ENCODE data around the gene IFIT5.

DNA sequence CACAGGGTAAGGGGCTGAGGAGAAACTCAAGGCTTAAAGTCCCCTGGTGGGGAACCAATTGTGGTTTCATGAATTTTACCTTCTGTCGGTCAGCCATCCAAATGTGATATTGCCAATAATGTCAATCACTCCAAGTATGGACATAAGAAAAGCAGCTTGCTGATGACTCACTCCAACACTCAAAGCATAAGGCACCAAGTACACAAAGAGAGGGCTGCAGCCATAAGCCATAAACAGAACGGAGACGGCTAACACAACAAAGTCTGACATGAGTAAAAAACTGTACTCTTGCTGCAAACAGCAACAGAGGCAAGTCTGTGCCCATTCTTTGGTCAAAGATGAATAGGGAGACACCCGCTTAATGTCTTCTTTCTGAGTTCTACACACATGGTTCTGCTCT lies 24.2 kb downstream of the IFIT5 start:
- TF ChIP-seq, protein P1, sequence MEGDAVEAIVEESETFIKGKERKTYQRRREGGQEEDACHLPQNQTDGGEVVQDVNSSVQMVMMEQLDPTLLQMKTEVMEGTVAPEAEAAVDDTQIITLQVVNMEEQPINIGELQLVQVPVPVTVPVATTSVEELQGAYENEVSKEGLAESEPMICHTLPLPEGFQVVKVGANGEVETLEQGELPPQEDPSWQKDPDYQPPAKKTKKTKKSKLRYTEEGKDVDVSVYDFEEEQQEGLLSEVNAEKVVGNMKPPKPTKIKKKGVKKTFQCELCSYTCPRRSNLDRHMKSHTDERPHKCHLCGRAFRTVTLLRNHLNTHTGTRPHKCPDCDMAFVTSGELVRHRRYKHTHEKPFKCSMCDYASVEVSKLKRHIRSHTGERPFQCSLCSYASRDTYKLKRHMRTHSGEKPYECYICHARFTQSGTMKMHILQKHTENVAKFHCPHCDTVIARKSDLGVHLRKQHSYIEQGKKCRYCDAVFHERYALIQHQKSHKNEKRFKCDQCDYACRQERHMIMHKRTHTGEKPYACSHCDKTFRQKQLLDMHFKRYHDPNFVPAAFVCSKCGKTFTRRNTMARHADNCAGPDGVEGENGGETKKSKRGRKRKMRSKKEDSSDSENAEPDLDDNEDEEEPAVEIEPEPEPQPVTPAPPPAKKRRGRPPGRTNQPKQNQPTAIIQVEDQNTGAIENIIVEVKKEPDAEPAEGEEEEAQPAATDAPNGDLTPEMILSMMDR (IDR thresholded peaks at IDR 0.05; ENCODE audit: low read length): no peak
- TF ChIP-seq EZH2 (IDR thresholded peaks at IDR 0.05; ENCODE audit: borderline replicate concordance, low read length): no peak
